Measurements from ENCODE around the gene CCDC192.

The CCDC192 gene

GRCh38 chr5:127699416-127699815 is 3.8 kb upstream of the CCDC192 start:
- TF ChIP-seq EZH2phosphoT487 (conservative IDR thresholded peaks at IDR 0.05; ENCODE audit: low read length) = no peak
- TF ChIP-seq, protein P1, sequence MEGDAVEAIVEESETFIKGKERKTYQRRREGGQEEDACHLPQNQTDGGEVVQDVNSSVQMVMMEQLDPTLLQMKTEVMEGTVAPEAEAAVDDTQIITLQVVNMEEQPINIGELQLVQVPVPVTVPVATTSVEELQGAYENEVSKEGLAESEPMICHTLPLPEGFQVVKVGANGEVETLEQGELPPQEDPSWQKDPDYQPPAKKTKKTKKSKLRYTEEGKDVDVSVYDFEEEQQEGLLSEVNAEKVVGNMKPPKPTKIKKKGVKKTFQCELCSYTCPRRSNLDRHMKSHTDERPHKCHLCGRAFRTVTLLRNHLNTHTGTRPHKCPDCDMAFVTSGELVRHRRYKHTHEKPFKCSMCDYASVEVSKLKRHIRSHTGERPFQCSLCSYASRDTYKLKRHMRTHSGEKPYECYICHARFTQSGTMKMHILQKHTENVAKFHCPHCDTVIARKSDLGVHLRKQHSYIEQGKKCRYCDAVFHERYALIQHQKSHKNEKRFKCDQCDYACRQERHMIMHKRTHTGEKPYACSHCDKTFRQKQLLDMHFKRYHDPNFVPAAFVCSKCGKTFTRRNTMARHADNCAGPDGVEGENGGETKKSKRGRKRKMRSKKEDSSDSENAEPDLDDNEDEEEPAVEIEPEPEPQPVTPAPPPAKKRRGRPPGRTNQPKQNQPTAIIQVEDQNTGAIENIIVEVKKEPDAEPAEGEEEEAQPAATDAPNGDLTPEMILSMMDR (IDR thresholded peaks at IDR 0.05; ENCODE audit: insufficient read depth, low read length, poor library complexity, severe bottlenecking) = no peak
- Histone ChIP-seq H3K4me2 (ENCODE audit: low read depth, low read length, poor library complexity, severe bottlenecking) (no peak overlapping the region), H2AFZ (ENCODE audit: low read depth, low read length, severe bottlenecking) (no peak overlapping the region)

GRCh38 chr5:127700237-127700766 is 2.9 kb upstream of the CCDC192 start:
- no peak overlapping the region for H3K4me2 ChIP-seq (ENCODE audit: low read depth, low read length, poor library complexity, severe bottlenecking)
- H3K27ac ChIP-seq (ENCODE audit: low read depth, low read length) = no peak overlapping the region
- H3K36me3 ChIP-seq (ENCODE audit: low read length) = no peaks in the 10 kb centered on the region
- no peak overlapping the region for H3K9ac ChIP-seq (ENCODE audit: low read length)
- H3K4me3 ChIP-seq (ENCODE audit: insufficient read depth, low read length, poor library complexity, severe bottlenecking) = no peak overlapping the region
- H3K27me3 ChIP-seq (ENCODE audit: low read length) = no peaks in the 10 kb centered on the region
- no peaks in the 10 kb centered on the region for H3K9me2 ChIP-seq (replicated peaks; ENCODE audit: insufficient read depth, low read length)
- H4K20me1 ChIP-seq (ENCODE audit: low read depth, low read length) = no peaks in the 10 kb centered on the region
- TF ChIP-seq, protein P1 (IDR thresholded peaks at IDR 0.05; ENCODE audit: insufficient read depth, low read length, poor library complexity, severe bottlenecking) = no peak
- TF ChIP-seq EZH2phosphoT487 (conservative IDR thresholded peaks at IDR 0.05; ENCODE audit: low read length) = no peak
- H2AFZ ChIP-seq (ENCODE audit: low read depth, low read length, severe bottlenecking) = no peak overlapping the region
- no peaks in the 10 kb centered on the region for H3K79me2 ChIP-seq (ENCODE audit: insufficient read depth, low read length)
- no peaks in the 10 kb centered on the region for H3F3A ChIP-seq (ENCODE audit: insufficient read depth)
- no peaks in the 10 kb centered on the region for H3K9me3 ChIP-seq (ENCODE audit: insufficient read depth, low read length)

More at GRCh38 chr5:127699416-127699815, 3.8 kb upstream of the CCDC192 start:
- Histone ChIP-seq H3K79me2 (ENCODE audit: insufficient read depth, low read length) (no peaks in the 10 kb centered on the region), H3F3A (ENCODE audit: insufficient read depth) (no peaks in the 10 kb centered on the region), H4K20me1 (ENCODE audit: low read depth, low read length) (no peaks in the 10 kb centered on the region), H3K27ac (ENCODE audit: low read depth, low read length) (no peak overlapping the region), H3K36me3 (ENCODE audit: low read length) (no peaks in the 10 kb centered on the region), H3K27me3 (ENCODE audit: low read length) (no peaks in the 10 kb centered on the region), H3K9me2 (replicated peaks; ENCODE audit: insufficient read depth, low read length) (no peaks in the 10 kb centered on the region), H3K9me3 (ENCODE audit: insufficient read depth, low read length) (no peaks in the 10 kb centered on the region), H3K9ac (ENCODE audit: low read length) (no peak overlapping the region), H3K4me3 (ENCODE audit: insufficient read depth, low read length, poor library complexity, severe bottlenecking) (no peak overlapping the region)

- Histone ChIP-seq H3K9me3 (ENCODE audit: insufficient read depth, low read length) (no peaks in the 10 kb centered on the region), H3K27me3 (ENCODE audit: low read length) (no peaks in the 10 kb centered on the region), H3K9me2 (replicated peaks; ENCODE audit: insufficient read depth, low read length) (no peaks in the 10 kb centered on the region), H4K20me1 (ENCODE audit: low read depth, low read length) (no peaks in the 10 kb centered on the region), H3K27ac (ENCODE audit: low read depth, low read length) (no peak overlapping the region), H3F3A (ENCODE audit: insufficient read depth) (no peaks in the 10 kb centered on the region), H2AFZ (ENCODE audit: low read depth, low read length, severe bottlenecking) (no peak overlapping the region), H3K79me2 (ENCODE audit: insufficient read depth, low read length) (no peaks in the 10 kb centered on the region), H3K9ac (ENCODE audit: low read length) (no peak overlapping the region), H3K36me3 (ENCODE audit: low read length) (no peaks in the 10 kb centered on the region), H3K4me2 (ENCODE audit: low read depth, low read length, poor library complexity, severe bottlenecking) (no peak overlapping the region), H3K4me3 (ENCODE audit: insufficient read depth, low read length, poor library complexity, severe bottlenecking) (no peak overlapping the region)
- no peak for TF ChIP-seq EZH2phosphoT487 (conservative IDR thresholded peaks at IDR 0.05; ENCODE audit: low read length)
- TF ChIP-seq, protein P1 (IDR thresholded peaks at IDR 0.05; ENCODE audit: insufficient read depth, low read length, poor library complexity, severe bottlenecking) = no peak
Observed at GRCh38 chr5:127702434-127702833, 757 bp upstream of the CCDC192 start.

Measured in SU-DHL-6 (cell line).